SU-DHL-6 (cell line): ENCODE data around the gene ATAD3C.

Experiments used
- CTCF ChIP-seq: fragments of 200-600 bp; sonication (generic); IDR thresholded peaks from one replicate; pipeline ENCODE4 v1.5.1; 2017; ENCODE audit warnings: antibody characterized with exemption, mild to moderate bottlenecking, low read length, moderate library complexity; ENCODE audit not compliant: insufficient read depth, poor library complexity, severe bottlenecking
- EZH2phosphoT487 ChIP-seq: fragments of 200-600 bp; sonication (generic), shearing (Covaris generic); conservative IDR thresholded peaks from 2 replicates; pipeline ENCODE4 v1.6.1; 2018; ENCODE audit warnings: mild to moderate bottlenecking, antibody characterized with exemption, low read length, moderate library complexity, mixed read lengths

- TF ChIP-seq CTCF: no peak
- no peak for TF ChIP-seq EZH2phosphoT487
These were observed 40.4 kb downstream of the ATAD3C start for GRCh38 chr1:1489861-1490260.
